GM12878 (cell line): ENCODE measurements around the gene SBDS. TPM values are rescaled to one million over a fixed set of nuclear protein-coding genes. Genes with fewer than 3 reads are reported as not detected.
A peak's percentile ranks its signal among the peaks of the same experiment; 100 is the strongest.
"Not testable (repeated sequence)": the region's sequence is repeated elsewhere in the genome, so short reads cannot be mapped to it uniquely, and the experiment has no call there.

Source experiments
- ATAC-seq: fragments of 200-7000 bp; cut with Tn5 transposase; 3 replicates; pipeline ENCODE4 v1.9.1; 2020; ENCODE audit warnings: mild to moderate bottlenecking, moderate library complexity
- BruUV-seq: library from RNA; stranded (reverse); fragments of 400-500 nt; replicated peaks from 2 replicates; lab custom pipeline; 2021; lab: Mats Ljungman, UMichigan
- CTCF ChIA-PET: fragments of 300-600 bp; sonication (Branson Sonifier 250); formaldehyde crosslinking; extraction: SDS; loops from one replicate; lab custom pipeline; 2021; ENCODE audit warnings: inconsistent platforms; lab: Yijun Ruan, JAX
- POLR2A ChIA-PET: fragments of 350-600 bp; formaldehyde crosslinking; extraction: SDS; loops from one replicate; lab custom pipeline; 2021; ENCODE audit warnings: inconsistent platforms; lab: Charles Lee
- RAD21 ChIA-PET: fragments of 300-600 bp; sonication (Branson Sonifier 250); formaldehyde crosslinking; loops from one replicate; lab custom pipeline; 2023; ENCODE audit warnings: antibody characterized with exemption; ENCODE audit not compliant: unreplicated experiment; lab: Charles Lee
- SMC1A ChIA-PET: fragments of 300-600 bp; sonication (Branson Sonifier 250); formaldehyde crosslinking; loops from one replicate; lab custom pipeline; 2023; ENCODE audit not compliant: unreplicated experiment, uncharacterized antibody; lab: Charles Lee
- DNase-seq: peaks from one replicate; pipeline ENCODE4 v3.0.0-alpha.2; 2011; ENCODE audit warnings: low read depth, low spot score
- FAIRE-seq: peaks from 3 replicates; lab custom pipeline; 2011; peaks lifted over from hg19 to GRCh38; lab: Jason Lieb, UNC
- H2AFZ ChIP-seq: 2 replicates; pipeline ENCODE4 v1.6.0; 2011; ENCODE audit warnings: low read depth, low read length, control low read depth; ENCODE audit not compliant: control insufficient read depth
- H3K27ac ChIP-seq: 2 replicates; pipeline ENCODE4 v1.5.1; 2011; ENCODE audit warnings: control low read depth; ENCODE audit not compliant: control insufficient read depth, insufficient read depth
- H3K27me3 ChIP-seq, 2 experiments: replicated peaks in 1 of 2; 2 replicates each; pipeline versions ENCODE4 v1.6.0 to v1.6.1; 2011; ENCODE audit warnings: low read length in 1 of 2; ENCODE audit not compliant: control insufficient read depth in 2 of 2, insufficient read depth in 2 of 2
- H3K36me3 ChIP-seq, 2 experiments: 2 replicates each; pipeline ENCODE4 v1.5.1; 2011; ENCODE audit warnings: low read length in 1 of 2; ENCODE audit not compliant: control insufficient read depth in 2 of 2, insufficient read depth in 2 of 2
- H3K4me1 ChIP-seq: 2 replicates; pipeline ENCODE4 v1.6.1; 2011; ENCODE audit warnings: mild to moderate bottlenecking, low read length, moderate library complexity, mixed read lengths; ENCODE audit not compliant: control insufficient read depth, insufficient read depth
- H3K4me2 ChIP-seq: 2 replicates; pipeline ENCODE4 v1.6.0; 2011; ENCODE audit warnings: control low read depth; ENCODE audit not compliant: control insufficient read depth, insufficient read depth
- H3K4me3 ChIP-seq: fragments of 200-600 bp; sonication (generic); 2 replicates; pipeline ENCODE4 v1.5.1; 2016
- H3K79me2 ChIP-seq: 2 replicates; pipeline ENCODE4 v1.6.0; 2011; ENCODE audit warnings: low read length; ENCODE audit not compliant: control insufficient read depth, insufficient read depth
- H3K9ac ChIP-seq: 2 replicates; pipeline ENCODE4 v1.8.0; 2011; ENCODE audit warnings: low read length, control low read depth, mixed read lengths; ENCODE audit not compliant: control insufficient read depth, insufficient read depth
- H3K9me3 ChIP-seq: replicated peaks from 3 replicates; pipeline ENCODE4 v1.5.1; 2011; ENCODE audit warnings: mild to moderate bottlenecking, low read length; ENCODE audit not compliant: control insufficient read depth, insufficient read depth
- H4K20me1 ChIP-seq: 2 replicates; pipeline ENCODE4 v1.6.0; 2011; ENCODE audit not compliant: control insufficient read depth, insufficient read depth
- CTCF ChIP-seq, 3 experiments: IDR thresholded peaks in 2 of 3; conservative IDR thresholded peaks in 1 of 3; 2 replicates each; pipeline ENCODE4 v1.5.1; 2011; ENCODE audit warnings: low read depth in 3 of 3, low read length in 3 of 3, mild to moderate bottlenecking in 3 of 3, control low read depth in 2 of 3, moderate library complexity in 2 of 3, inconsistent platforms in 1 of 3, mixed read lengths in 1 of 3; ENCODE audit not compliant: control insufficient read depth in 2 of 3, insufficient read depth in 1 of 3; ENCODE audit errors: extremely low read depth in 1 of 3
- RAD21 ChIP-seq: IDR thresholded peaks from 2 replicates; pipeline ENCODE4 v1.6.1; 2011; ENCODE audit warnings: mild to moderate bottlenecking, low read depth, low read length, moderate library complexity; ENCODE audit not compliant: insufficient read depth
- WGBS: methylation state at CpG from one replicate; pipeline ENCODE4 v1.1.6; 2016; ENCODE audit warnings: low lambda C conversion rate; ENCODE audit not compliant: insufficient replicate concordance, insufficient coverage; ENCODE audit errors: missing lambda C conversion rate; 5-methylcytosine and 5-hydroxymethylcytosine counted together
- in situ Hi-C: fragments of 300-500 bp; cut with MboI; formaldehyde crosslinking; loops from 9 replicates; pipeline ENCODE4 v1.14.3; 2018; ENCODE audit warnings: mixed read lengths
- intact Hi-C: fragments of 100-400 bp; cut with micrococcal nuclease; formaldehyde crosslinking; loops from one replicate; pipeline ENCODE4 v1.14.2; 2022; ENCODE audit not compliant: unreplicated experiment
- polyA plus RNA-seq, 11 experiments: library from polyadenylated mRNA; depleted of rRNA in 4 of 11; unstranded in 6 of 11; stranded (reverse) in 5 of 11; fragments of >200 nt; fragmentation: Nextera tagmentation in 4 of 11; fragmentation: Illumina TruSeq in 1 of 11; extraction: Ambion mirVana in 4 of 11; extraction: Trizol in 1 of 11; gene quantifications; 1 replicate in 1 of 11; 2 replicates in 10 of 11; pipeline versions ENCODE4 v1.2.1 to v1.2.3, GENCODE V29; 2011 to 2016; ENCODE audit warnings: inconsistent platforms in 2 of 11, missing spikeins in 2 of 11, low read depth in 1 of 11
- total RNA-seq, 4 experiments: library from RNA; depleted of rRNA in 3 of 4; stranded (reverse); fragments of >200 nt in 3 of 4; fragmentation: Illumina TruSeq in 1 of 4; extraction: Trizol in 1 of 4; gene quantifications; 2 replicates each; pipeline versions ENCODE4 v1.2.1 to v1.2.3, GENCODE V29; 2013 to 2021

Gene SBDS
- total and polyA plus RNA-seq, 10 of the 15 experiments (the other 5 are each of a cell fraction or from before 2014, with no cell fraction given): 22.4 to 63.0 (median 32.8) TPM

- in situ Hi-C loops: loop anchor here (25.0 kb wide), 1 partner anchor 271 kb away; no protein-coding TSS in a partner anchor
- peak in 2 of 3 experiments; percentile 15 to 17; a peak in 2 of 6 replicates for TF ChIP-seq CTCF (IDR thresholded peaks at IDR 0.05 in 2 of 3, conservative IDR thresholded peaks at IDR 0.05 in 1 of 3; ENCODE audit: control insufficient read depth in 2 of 3, extremely low read depth in 1 of 3, insufficient read depth in 1 of 3, low read depth in 3 of 3, low read length in 3 of 3)
- TF ChIP-seq RAD21: 0 out of 2 replicates have a peak, but pooled peaks have one; percentile 32
- BruUV-seq: not testable (repeated sequence)
Measured at GRCh38 chr7:67040832-67041231, 45.4 kb upstream of the SBDS start.

GRCh38 chr7:67036432-67037395 lies 41.3 kb upstream of the SBDS start:
- H3K27ac ChIP-seq, H3K4me2 ChIP-seq, H3K4me1 ChIP-seq, POLR2A ChIA-PET, intact Hi-C loops, H3K27me3 ChIP-seq, BruUV-seq, H4K20me1 ChIP-seq, RAD21 ChIA-PET, DNase-seq, ATAC-seq, H3K4me3 ChIP-seq, CTCF ChIA-PET, SMC1A ChIA-PET, H3K9me3 ChIP-seq, H2AFZ ChIP-seq, H3K79me2 ChIP-seq, H3K36me3 ChIP-seq, H3K9ac ChIP-seq, FAIRE-seq: not testable (repeated sequence)
- in situ Hi-C loops: loop anchor here (25.0 kb wide), 1 partner anchor 276 kb away; no protein-coding TSS in a partner anchor
- WGBS: 87% methylated on average over 9 of the region's 10 CpGs

More at GRCh38 chr7:67040832-67041231, 45.4 kb upstream of the SBDS start:
- H3K9ac ChIP-seq, POLR2A ChIA-PET, H3K27ac ChIP-seq, H3K4me2 ChIP-seq, H2AFZ ChIP-seq, H4K20me1 ChIP-seq, H3K4me3 ChIP-seq, H3K79me2 ChIP-seq, DNase-seq, H3K4me1 ChIP-seq, H3K9me3 ChIP-seq, H3K36me3 ChIP-seq, H3K27me3 ChIP-seq: not testable (repeated sequence)
- SMC1A ChIA-PET: interaction anchor here (0.6 to 1.7 kb wide), 6 partner anchors 200 to 337 kb away, joined by 3 to 11 read pairs (median 3); no protein-coding TSS in a partner anchor
- peak; percentile 96 for FAIRE-seq
- 30% methylated on average over 2 of the region's 2 CpGs for WGBS
- RAD21 ChIA-PET: interaction anchor here (1.1 to 2.0 kb wide), 6 partner anchors 54 to 337 kb away, joined by 3 to 10 read pairs (median 4); no protein-coding TSS in a partner anchor
- intact Hi-C loops: loop anchor here (5.0 kb wide), 1 partner anchor 261 kb away; no protein-coding TSS in a partner anchor
- CTCF ChIA-PET: interaction anchor here (0.6 to 1.9 kb wide), 15 partner anchors 12 to 593 kb away, joined by 3 to 7 read pairs (median 3); no protein-coding TSS in a partner anchor
- peak; percentile 55 for ATAC-seq
